ENCODE results near the gene IFNGR2.

IFNGR2 gene

GRCh38 chr21:33386222-33386784 lies 16.9 kb upstream of the IFNGR2 start:
- Histone ChIP-seq H3K27ac (ENCODE audit: low read depth, low read length) (no peak overlapping the region), H3K9ac (ENCODE audit: low read length in 5 of 5) (no peak overlapping the region), H3K4me1 (ENCODE audit: control insufficient read depth in 5 of 5, insufficient read depth in 5 of 5, low read length in 5 of 5) (peaks cover 2 to 23% (median 21%) of the 10 kb centered on the region in 5 donors), H3K27me3 (ENCODE audit: control insufficient read depth in 5 of 5, insufficient read depth in 4 of 5, low read length in 5 of 5) (no peaks in the 10 kb centered on the region), H3K9me3 (ENCODE audit: control insufficient read depth in 5 of 5, low read length in 5 of 5) (no peaks in the 10 kb centered on the region), H3K4me3 (ENCODE audit: low read depth in 1 of 5, low read length in 5 of 5) (no peak overlapping the region), H3K36me3 (ENCODE audit: control insufficient read depth in 5 of 5, insufficient read depth in 5 of 5, low read length in 5 of 5) (no peaks in the 10 kb centered on the region)

GRCh38 chr21:33387294-33387693 lies 15.9 kb upstream of the IFNGR2 start:
- H3K36me3 ChIP-seq (ENCODE audit: control insufficient read depth in 5 of 5, insufficient read depth in 5 of 5, low read length in 5 of 5), result no peaks in the 10 kb centered on the region
- H3K27me3 ChIP-seq (ENCODE audit: control insufficient read depth in 5 of 5, insufficient read depth in 4 of 5, low read length in 5 of 5), result no peaks in the 10 kb centered on the region
- H3K4me1 ChIP-seq (ENCODE audit: control insufficient read depth in 5 of 5, insufficient read depth in 5 of 5, low read length in 5 of 5), result peaks cover 2 to 22% (median 19%) of the 10 kb centered on the region in 5 donors
- H3K4me3 ChIP-seq (ENCODE audit: low read depth in 1 of 5, low read length in 5 of 5), result no peak overlapping the region
- no peaks in the 10 kb centered on the region for H3K9me3 ChIP-seq (ENCODE audit: control insufficient read depth in 5 of 5, low read length in 5 of 5)
- no peak overlapping the region for H3K27ac ChIP-seq (ENCODE audit: low read depth, low read length)
- no peak overlapping the region for H3K9ac ChIP-seq (ENCODE audit: low read length in 5 of 5)

- Histone ChIP-seq H3K9me3 (ENCODE audit: control insufficient read depth in 5 of 5, low read length in 5 of 5) (no peaks in the 10 kb centered on the region), H3K27me3 (ENCODE audit: control insufficient read depth in 5 of 5, insufficient read depth in 4 of 5, low read length in 5 of 5) (no peaks in the 10 kb centered on the region), H3K4me1 (ENCODE audit: control insufficient read depth in 5 of 5, insufficient read depth in 5 of 5, low read length in 5 of 5) (peaks cover 0 to 22% (median 20%) of the 10 kb centered on the region in 5 donors), H3K9ac (ENCODE audit: low read length in 5 of 5) (no peak overlapping the region), H3K36me3 (ENCODE audit: control insufficient read depth in 5 of 5, insufficient read depth in 5 of 5, low read length in 5 of 5) (no peaks in the 10 kb centered on the region), H3K4me3 (ENCODE audit: low read depth in 1 of 5, low read length in 5 of 5) (no peak overlapping the region), H3K27ac (ENCODE audit: low read depth, low read length) (no peak overlapping the region)
These were observed 15.0 kb upstream of the IFNGR2 start for GRCh38 chr21:33388188-33388587.

- Histone ChIP-seq H3K9me3 (ENCODE audit: control insufficient read depth in 5 of 5, low read length in 5 of 5) (no peaks in the 10 kb centered on the region), H3K4me1 (ENCODE audit: control insufficient read depth in 5 of 5, insufficient read depth in 5 of 5, low read length in 5 of 5) (peaks cover 0 to 35% (median 27%) of the 10 kb centered on the region in 5 donors), H3K36me3 (ENCODE audit: control insufficient read depth in 5 of 5, insufficient read depth in 5 of 5, low read length in 5 of 5) (no peaks in the 10 kb centered on the region), H3K9ac (ENCODE audit: low read length in 5 of 5) (no peak overlapping the region), H3K27ac (ENCODE audit: low read depth, low read length) (no peak overlapping the region), H3K27me3 (ENCODE audit: control insufficient read depth in 5 of 5, insufficient read depth in 4 of 5, low read length in 5 of 5) (no peaks in the 10 kb centered on the region), H3K4me3 (ENCODE audit: low read depth in 1 of 5, low read length in 5 of 5) (no peak overlapping the region)
These were observed 12.7 kb upstream of the IFNGR2 start for GRCh38 chr21:33390479-33390878.

GRCh38 chr21:33391656-33392055 lies 11.6 kb upstream of the IFNGR2 start:
- Histone ChIP-seq H3K9me3 (ENCODE audit: control insufficient read depth in 5 of 5, low read length in 5 of 5) (no peaks in the 10 kb centered on the region), H3K27me3 (ENCODE audit: control insufficient read depth in 5 of 5, insufficient read depth in 4 of 5, low read length in 5 of 5) (no peaks in the 10 kb centered on the region), H3K4me3 (ENCODE audit: low read depth in 1 of 5, low read length in 5 of 5) (no peak overlapping the region), H3K4me1 (ENCODE audit: control insufficient read depth in 5 of 5, insufficient read depth in 5 of 5, low read length in 5 of 5) (peaks cover 3 to 46% (median 37%) of the 10 kb centered on the region in 5 donors), H3K27ac (ENCODE audit: low read depth, low read length) (no peak overlapping the region), H3K36me3 (ENCODE audit: control insufficient read depth in 5 of 5, insufficient read depth in 5 of 5, low read length in 5 of 5) (no peaks in the 10 kb centered on the region), H3K9ac (ENCODE audit: low read length in 5 of 5) (no peak overlapping the region)

- Histone ChIP-seq H3K27me3 (ENCODE audit: control insufficient read depth in 5 of 5, insufficient read depth in 4 of 5, low read length in 5 of 5) (no peaks in the 10 kb centered on the region), H3K27ac (ENCODE audit: low read depth, low read length) (peak overlapping the region; percentile 71), H3K9me3 (ENCODE audit: control insufficient read depth in 5 of 5, low read length in 5 of 5) (no peaks in the 10 kb centered on the region), H3K4me1 (ENCODE audit: control insufficient read depth in 5 of 5, insufficient read depth in 5 of 5, low read length in 5 of 5) (peaks cover 5 to 50% (median 45%) of the 10 kb centered on the region in 5 donors), H3K36me3 (ENCODE audit: control insufficient read depth in 5 of 5, insufficient read depth in 5 of 5, low read length in 5 of 5) (no peaks in the 10 kb centered on the region), H3K9ac (ENCODE audit: low read length in 5 of 5) (peak overlapping the region in 1 of 5 donors; percentile 40), H3K4me3 (ENCODE audit: low read depth in 1 of 5, low read length in 5 of 5) (no peak overlapping the region)
These were observed 10.8 kb upstream of the IFNGR2 start for GRCh38 chr21:33392284-33392985.

GRCh38 chr21:33393348-33393747 lies 9.9 kb upstream of the IFNGR2 start:
- Histone ChIP-seq H3K9ac (ENCODE audit: low read length in 5 of 5) (no peak overlapping the region), H3K36me3 (ENCODE audit: control insufficient read depth in 5 of 5, insufficient read depth in 5 of 5, low read length in 5 of 5) (no peaks in the 10 kb centered on the region), H3K4me1 (ENCODE audit: control insufficient read depth in 5 of 5, insufficient read depth in 5 of 5, low read length in 5 of 5) (peaks cover 5 to 53% (median 46%) of the 10 kb centered on the region in 5 donors), H3K27me3 (ENCODE audit: control insufficient read depth in 5 of 5, insufficient read depth in 4 of 5, low read length in 5 of 5) (no peaks in the 10 kb centered on the region), H3K27ac (ENCODE audit: low read depth, low read length) (peak overlapping the region; percentile 71), H3K9me3 (ENCODE audit: control insufficient read depth in 5 of 5, low read length in 5 of 5) (no peaks in the 10 kb centered on the region), H3K4me3 (ENCODE audit: low read depth in 1 of 5, low read length in 5 of 5) (no peak overlapping the region)

- Histone ChIP-seq H3K27me3 (ENCODE audit: control insufficient read depth in 5 of 5, insufficient read depth in 4 of 5, low read length in 5 of 5) (no peaks in the 10 kb centered on the region), H3K36me3 (ENCODE audit: control insufficient read depth in 5 of 5, insufficient read depth in 5 of 5, low read length in 5 of 5) (no peaks in the 10 kb centered on the region), H3K4me3 (ENCODE audit: low read depth in 1 of 5, low read length in 5 of 5) (no peak overlapping the region), H3K27ac (ENCODE audit: low read depth, low read length) (peak overlapping the region; percentile 71), H3K4me1 (ENCODE audit: control insufficient read depth in 5 of 5, insufficient read depth in 5 of 5, low read length in 5 of 5) (peaks cover 5 to 53% (median 46%) of the 10 kb centered on the region in 5 donors), H3K9ac (ENCODE audit: low read length in 5 of 5) (no peak overlapping the region), H3K9me3 (ENCODE audit: control insufficient read depth in 5 of 5, low read length in 5 of 5) (no peaks in the 10 kb centered on the region)
These were observed 9.0 kb upstream of the IFNGR2 start for GRCh38 chr21:33394260-33394659.

GRCh38 chr21:33395891-33396331 lies 7.3 kb upstream of the IFNGR2 start:
- H3K27ac ChIP-seq (ENCODE audit: low read depth, low read length), result no peak overlapping the region
- H3K27me3 ChIP-seq (ENCODE audit: control insufficient read depth in 5 of 5, insufficient read depth in 4 of 5, low read length in 5 of 5), result no peaks in the 10 kb centered on the region
- no peaks in the 10 kb centered on the region for H3K9me3 ChIP-seq (ENCODE audit: control insufficient read depth in 5 of 5, low read length in 5 of 5)
- H3K4me1 ChIP-seq (ENCODE audit: control insufficient read depth in 5 of 5, insufficient read depth in 5 of 5, low read length in 5 of 5), result peaks cover 5 to 59% (median 46%) of the 10 kb centered on the region in 5 donors
- no peaks in the 10 kb centered on the region for H3K36me3 ChIP-seq (ENCODE audit: control insufficient read depth in 5 of 5, insufficient read depth in 5 of 5, low read length in 5 of 5)
- H3K9ac ChIP-seq (ENCODE audit: low read length in 5 of 5), result no peak overlapping the region
- no peak overlapping the region for H3K4me3 ChIP-seq (ENCODE audit: low read depth in 1 of 5, low read length in 5 of 5)

- Histone ChIP-seq H3K4me1 (ENCODE audit: control insufficient read depth in 5 of 5, insufficient read depth in 5 of 5, low read length in 5 of 5) (peaks cover 5 to 62% (median 46%) of the 10 kb centered on the region in 5 donors), H3K9ac (ENCODE audit: low read length in 5 of 5) (peak overlapping the region in 1 of 5 donors; percentile 40), H3K27me3 (ENCODE audit: control insufficient read depth in 5 of 5, insufficient read depth in 4 of 5, low read length in 5 of 5) (no peaks in the 10 kb centered on the region), H3K9me3 (ENCODE audit: control insufficient read depth in 5 of 5, low read length in 5 of 5) (no peaks in the 10 kb centered on the region), H3K4me3 (ENCODE audit: low read depth in 1 of 5, low read length in 5 of 5) (no peak overlapping the region), H3K27ac (ENCODE audit: low read depth, low read length) (peak overlapping the region; percentile 65), H3K36me3 (ENCODE audit: control insufficient read depth in 5 of 5, insufficient read depth in 5 of 5, low read length in 5 of 5) (no peaks in the 10 kb centered on the region)
These were observed 6.8 kb upstream of the IFNGR2 start for GRCh38 chr21:33396436-33396835.

All from subcutaneous abdominal adipose tissue (tissue), 5 donors.